Osteocyte (in vitro differentiated cells): Measurements from ENCODE around the gene LRRFIP2. TPM values are rescaled to one million over a fixed set of nuclear protein-coding genes. Genes with fewer than 3 reads are reported as not detected.
"Not testable (repeated sequence)": the region's sequence is repeated elsewhere in the genome, so short reads cannot be mapped to it uniquely, and the experiment has no call there.

Experiments used
- DNase-seq: peaks from one replicate; pipeline ENCODE4 v3.0.0; 2021; ENCODE audit warnings: mixed read lengths; ENCODE audit not compliant: unreplicated experiment; ENCODE audit errors: extremely low spot score
- H3K27ac Mint-ChIP-seq: one replicate; pipeline ENCODE4 v1.8.0; 2021; ENCODE audit warnings: mild to moderate bottlenecking, mixed read lengths; ENCODE audit not compliant: unreplicated experiment
- H3K27me3 Mint-ChIP-seq: one replicate; pipeline ENCODE4 v1.8.0; 2021; ENCODE audit warnings: mixed read lengths; ENCODE audit not compliant: unreplicated experiment
- H3K36me3 Mint-ChIP-seq: one replicate; pipeline ENCODE4 v1.8.0; 2021; ENCODE audit warnings: mixed read lengths; ENCODE audit not compliant: unreplicated experiment
- H3K4me1 Mint-ChIP-seq: one replicate; pipeline ENCODE4 v1.8.0; 2021; ENCODE audit warnings: mixed read lengths; ENCODE audit not compliant: unreplicated experiment
- H3K4me3 Mint-ChIP-seq: one replicate; pipeline ENCODE4 v1.8.0; 2021; ENCODE audit warnings: mild to moderate bottlenecking, moderate library complexity, mixed read lengths; ENCODE audit not compliant: unreplicated experiment
- H3K9me3 Mint-ChIP-seq: one replicate; pipeline ENCODE4 v1.8.0; 2021; ENCODE audit warnings: mixed read lengths; ENCODE audit not compliant: unreplicated experiment
- total RNA-seq: library from RNA; stranded (reverse); gene quantifications from 2 replicates; pipeline ENCODE4 v1.2.1, GENCODE V29; 2021
- TF ChIP-seq, protein P1 (sequence below): fragments of 200-600 bp; sonication (generic); IDR thresholded peaks from 2 replicates; pipeline ENCODE4 v1.5.0; 2021; ENCODE audit warnings: antibody characterized with exemption, mild to moderate bottlenecking, moderate library complexity

LRRFIP2 gene
- total RNA-seq, 1 donor from 2014 or later = 43.2 TPM

DNA sequence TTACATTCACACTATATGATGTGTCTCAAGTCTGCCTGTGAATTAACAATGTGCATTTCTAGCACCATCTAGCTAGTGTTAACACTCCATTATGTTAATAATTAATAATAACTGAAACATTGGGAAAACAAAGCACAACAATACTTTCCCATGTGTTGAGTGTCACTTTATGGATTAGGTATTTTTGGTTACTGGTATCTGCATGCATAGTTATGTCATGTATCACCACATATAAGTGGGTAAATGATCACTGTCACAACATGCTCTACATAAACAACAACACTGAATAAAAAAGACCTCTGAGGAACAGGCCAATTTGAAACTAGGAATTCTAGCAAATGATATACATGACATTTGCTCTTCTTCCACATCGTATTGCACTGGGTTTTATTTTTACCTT, 106.4 kb downstream of the LRRFIP2 start:
- TF ChIP-seq, protein P1, sequence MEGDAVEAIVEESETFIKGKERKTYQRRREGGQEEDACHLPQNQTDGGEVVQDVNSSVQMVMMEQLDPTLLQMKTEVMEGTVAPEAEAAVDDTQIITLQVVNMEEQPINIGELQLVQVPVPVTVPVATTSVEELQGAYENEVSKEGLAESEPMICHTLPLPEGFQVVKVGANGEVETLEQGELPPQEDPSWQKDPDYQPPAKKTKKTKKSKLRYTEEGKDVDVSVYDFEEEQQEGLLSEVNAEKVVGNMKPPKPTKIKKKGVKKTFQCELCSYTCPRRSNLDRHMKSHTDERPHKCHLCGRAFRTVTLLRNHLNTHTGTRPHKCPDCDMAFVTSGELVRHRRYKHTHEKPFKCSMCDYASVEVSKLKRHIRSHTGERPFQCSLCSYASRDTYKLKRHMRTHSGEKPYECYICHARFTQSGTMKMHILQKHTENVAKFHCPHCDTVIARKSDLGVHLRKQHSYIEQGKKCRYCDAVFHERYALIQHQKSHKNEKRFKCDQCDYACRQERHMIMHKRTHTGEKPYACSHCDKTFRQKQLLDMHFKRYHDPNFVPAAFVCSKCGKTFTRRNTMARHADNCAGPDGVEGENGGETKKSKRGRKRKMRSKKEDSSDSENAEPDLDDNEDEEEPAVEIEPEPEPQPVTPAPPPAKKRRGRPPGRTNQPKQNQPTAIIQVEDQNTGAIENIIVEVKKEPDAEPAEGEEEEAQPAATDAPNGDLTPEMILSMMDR = no peak
- Mint-ChIP-seq H3K4me3 (no peak overlapping the region), H3K36me3 (peaks cover 39% of the 10 kb centered on the region), H3K27ac (peak overlapping the region; percentile 17), H3K4me1 (peaks cover 9% of the 10 kb centered on the region), H3K27me3 (no peaks in the 10 kb centered on the region), H3K9me3 (no peaks in the 10 kb centered on the region)
- DNase-seq = no peak

GRCh38 chr3:37067577-37067976, 106.8 kb downstream of the LRRFIP2 start:
- no peak for DNase-seq
- Mint-ChIP-seq H3K4me1 (peaks cover 5% of the 10 kb centered on the region), H3K27ac (no peak overlapping the region), H3K36me3 (peaks cover 43% of the 10 kb centered on the region), H3K9me3 (no peaks in the 10 kb centered on the region), H3K27me3 (no peaks in the 10 kb centered on the region), H3K4me3 (no peak overlapping the region)
- TF ChIP-seq, protein P1 = no peak

- DNase-seq = no peak
- Mint-ChIP-seq H3K4me3 (no peak overlapping the region), H3K36me3 (peaks cover 54% of the 10 kb centered on the region), H3K27me3 (no peaks in the 10 kb centered on the region), H3K27ac (no peak overlapping the region), H3K9me3 (no peaks in the 10 kb centered on the region), H3K4me1 (no peaks in the 10 kb centered on the region)
- TF ChIP-seq, protein P1 = no peak
Observed at GRCh38 chr3:37064747-37065146, 109.6 kb downstream of the LRRFIP2 start.

- DNase-seq = no peak
- Mint-ChIP-seq H3K9me3 (no peaks in the 10 kb centered on the region), H3K36me3 (peaks cover 46% of the 10 kb centered on the region), H3K27me3 (no peaks in the 10 kb centered on the region), H3K27ac (no peak overlapping the region), H3K4me1 (peaks cover 20% of the 10 kb centered on the region), H3K4me3 (no peak overlapping the region)
- TF ChIP-seq, protein P1 = no peak
Observed at GRCh38 chr3:37058117-37058516, 116.3 kb downstream of the LRRFIP2 start.

DNA sequence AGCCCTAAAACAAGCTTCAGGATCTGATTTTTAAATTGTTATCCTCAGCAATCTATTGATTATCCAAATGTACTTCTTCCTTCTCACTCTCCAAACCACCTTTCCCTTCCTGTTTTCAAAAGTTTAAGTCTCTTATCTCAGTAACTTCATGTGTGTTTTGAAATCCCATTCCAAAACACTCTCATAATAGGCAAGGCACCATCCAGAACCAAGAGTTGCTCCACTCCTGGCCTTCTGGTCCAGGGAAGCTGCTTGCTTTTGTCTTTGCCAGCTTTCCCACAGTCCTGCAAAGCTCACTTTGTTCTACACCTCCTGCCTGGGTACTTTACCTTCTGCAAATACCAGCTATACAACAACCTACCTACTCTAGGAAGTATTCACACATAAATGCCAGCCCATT, 117.6 kb downstream of the LRRFIP2 start:
- H3K4me3 Mint-ChIP-seq = no peak overlapping the region
- H3K9me3 Mint-ChIP-seq = no peaks in the 10 kb centered on the region
- TF ChIP-seq, protein P1 = no peak
- H3K36me3 Mint-ChIP-seq = peaks cover 39% of the 10 kb centered on the region
- DNase-seq = no peak
- H3K27ac Mint-ChIP-seq = no peak overlapping the region
- no peaks in the 10 kb centered on the region for H3K27me3 Mint-ChIP-seq
- H3K4me1 Mint-ChIP-seq = peaks cover 20% of the 10 kb centered on the region

- not testable (repeated sequence) for H3K27me3 Mint-ChIP-seq, H3K9me3 Mint-ChIP-seq, DNase-seq, H3K4me3 Mint-ChIP-seq
- H3K4me1 Mint-ChIP-seq = peaks cover 20% of the 10 kb centered on the region
- H3K27ac Mint-ChIP-seq = peak overlapping the region; percentile 76
- peaks cover 38% of the 10 kb centered on the region for H3K36me3 Mint-ChIP-seq
Observed at GRCh38 chr3:37055077-37055476, 119.3 kb downstream of the LRRFIP2 start.
